H1 (cell line): Measurements from ENCODE around the gene PIGX. TPM values are rescaled to one million over a fixed set of nuclear protein-coding genes. Genes with fewer than 3 reads are reported as not detected.

Experiments used
- KDM5A ChIP-seq: fragments of 200-600 bp; IDR thresholded peaks from 2 replicates; pipeline ENCODE4 v1.7.1; 2012; ENCODE audit warnings: mild to moderate bottlenecking, low read length, inconsistent platforms, mixed read lengths
- TAF1 ChIP-seq: IDR thresholded peaks from 2 replicates; pipeline ENCODE4 v1.6.1; 2011; ENCODE audit warnings: mild to moderate bottlenecking, low read depth, low read length
- polyA plus RNA-seq, 7 experiments: library from polyadenylated mRNA; depleted of rRNA in 3 of 7; stranded (reverse) in 5 of 7; unstranded in 2 of 7; fragments of >200 nt in 5 of 7; fragments of 200-250 nt in 2 of 7; gene quantifications; 1 replicate in 5 of 7; 2 replicates in 1 of 7; 4 replicates in 1 of 7; pipeline versions ENCODE4 v1.2.1 to v1.2.3, GENCODE V29; 2011 to 2013; ENCODE audit warnings: missing spikeins in 2 of 7, mixed read lengths in 2 of 7
- total RNA-seq: library from RNA; stranded (reverse); fragmentation: NEBNext Ultra II Directional; extraction: Animal tissue kit (Norgen Biotek cat#: 25700); gene quantifications from 2 replicates; pipeline ENCODE4 v1.2.1, GENCODE V29; 2021

The PIGX gene
- total and polyA plus RNA-seq, 2 of the 8 experiments (the other 6 are each of a cell fraction or from before 2014, with no cell fraction given) = 7.0 to 14.9 TPM

DNA sequence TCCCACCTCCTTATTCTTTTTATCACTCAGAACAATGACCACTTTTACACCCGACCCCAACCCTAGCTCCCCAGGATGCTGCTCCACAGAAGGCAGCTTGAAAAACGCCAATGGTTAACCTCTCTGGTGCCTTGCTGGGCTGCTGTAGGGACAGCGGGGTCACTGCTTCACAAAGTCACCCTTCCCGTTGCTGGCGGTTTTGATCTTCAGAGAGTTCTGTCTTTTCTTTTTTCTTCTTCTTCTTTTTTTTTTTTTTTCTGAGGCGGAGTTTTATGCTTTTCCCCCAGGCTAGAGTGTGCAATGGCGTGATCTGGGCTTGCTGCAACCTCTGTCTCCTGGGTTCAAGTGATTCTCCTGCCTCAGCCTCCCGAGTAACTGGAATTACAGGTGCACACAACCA is 20.8 kb upstream of the PIGX start (continued):
- TF ChIP-seq KDM5A = no peak
- no peak for TF ChIP-seq TAF1
